ENCODE results near the gene DVL1.

DVL1 gene

DNA sequence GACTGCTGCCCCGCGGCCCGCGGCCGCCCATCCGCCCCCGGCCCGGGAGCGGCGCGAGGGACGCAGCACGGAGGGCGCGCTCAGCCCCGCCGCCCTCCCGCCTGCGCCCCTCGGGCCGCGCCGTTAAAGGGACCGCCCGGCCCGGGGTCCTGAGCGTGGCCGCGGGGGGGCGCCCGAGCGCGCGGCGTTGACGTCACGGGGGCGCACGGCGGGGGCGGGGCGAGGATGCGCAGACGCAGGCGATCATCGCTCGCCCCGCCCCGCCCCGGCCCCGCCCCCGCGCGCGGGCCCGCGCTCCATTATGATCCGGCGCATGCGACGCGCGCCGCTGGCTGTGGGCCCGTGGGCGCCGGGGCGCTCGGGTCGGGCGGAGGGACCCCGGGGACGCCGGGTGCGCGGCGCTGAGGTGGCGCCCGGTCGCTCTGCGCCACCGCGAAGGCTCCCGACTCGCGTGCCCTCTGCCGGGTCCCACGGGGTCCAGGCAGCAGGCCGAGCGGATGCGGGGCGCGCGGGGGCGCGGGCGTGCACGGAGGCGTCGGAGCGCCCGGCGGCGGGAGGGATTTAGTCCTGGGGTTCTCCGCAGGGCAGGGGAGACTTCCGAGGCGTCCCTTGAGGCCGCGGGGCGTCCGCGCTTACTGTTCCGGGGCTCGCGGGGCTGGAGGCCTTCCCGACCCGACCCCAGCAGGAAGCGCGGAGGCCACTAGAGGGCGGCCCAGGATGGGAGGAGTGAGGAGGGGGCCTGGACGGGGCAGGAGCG, at the start of gene DVL1:
DVL1 (minus strand) TSS at position 163 of the 757 bp plus-strand sequence. CDS start 353 bp downstream, outside the sequence.
- H3K4me3 ChIP-seq (ENCODE audit: low read depth, low read length) = peak within 1 kb of the TSS; percentile 77
- DNase-seq (ENCODE audit: low read depth) = peak; percentile 79
- TF ChIP-seq, protein P1, sequence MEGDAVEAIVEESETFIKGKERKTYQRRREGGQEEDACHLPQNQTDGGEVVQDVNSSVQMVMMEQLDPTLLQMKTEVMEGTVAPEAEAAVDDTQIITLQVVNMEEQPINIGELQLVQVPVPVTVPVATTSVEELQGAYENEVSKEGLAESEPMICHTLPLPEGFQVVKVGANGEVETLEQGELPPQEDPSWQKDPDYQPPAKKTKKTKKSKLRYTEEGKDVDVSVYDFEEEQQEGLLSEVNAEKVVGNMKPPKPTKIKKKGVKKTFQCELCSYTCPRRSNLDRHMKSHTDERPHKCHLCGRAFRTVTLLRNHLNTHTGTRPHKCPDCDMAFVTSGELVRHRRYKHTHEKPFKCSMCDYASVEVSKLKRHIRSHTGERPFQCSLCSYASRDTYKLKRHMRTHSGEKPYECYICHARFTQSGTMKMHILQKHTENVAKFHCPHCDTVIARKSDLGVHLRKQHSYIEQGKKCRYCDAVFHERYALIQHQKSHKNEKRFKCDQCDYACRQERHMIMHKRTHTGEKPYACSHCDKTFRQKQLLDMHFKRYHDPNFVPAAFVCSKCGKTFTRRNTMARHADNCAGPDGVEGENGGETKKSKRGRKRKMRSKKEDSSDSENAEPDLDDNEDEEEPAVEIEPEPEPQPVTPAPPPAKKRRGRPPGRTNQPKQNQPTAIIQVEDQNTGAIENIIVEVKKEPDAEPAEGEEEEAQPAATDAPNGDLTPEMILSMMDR (IDR thresholded peaks at IDR 0.05; ENCODE audit: insufficient read depth, low read depth, low read length, missing control alignments) = peak; percentile 56

DNA sequence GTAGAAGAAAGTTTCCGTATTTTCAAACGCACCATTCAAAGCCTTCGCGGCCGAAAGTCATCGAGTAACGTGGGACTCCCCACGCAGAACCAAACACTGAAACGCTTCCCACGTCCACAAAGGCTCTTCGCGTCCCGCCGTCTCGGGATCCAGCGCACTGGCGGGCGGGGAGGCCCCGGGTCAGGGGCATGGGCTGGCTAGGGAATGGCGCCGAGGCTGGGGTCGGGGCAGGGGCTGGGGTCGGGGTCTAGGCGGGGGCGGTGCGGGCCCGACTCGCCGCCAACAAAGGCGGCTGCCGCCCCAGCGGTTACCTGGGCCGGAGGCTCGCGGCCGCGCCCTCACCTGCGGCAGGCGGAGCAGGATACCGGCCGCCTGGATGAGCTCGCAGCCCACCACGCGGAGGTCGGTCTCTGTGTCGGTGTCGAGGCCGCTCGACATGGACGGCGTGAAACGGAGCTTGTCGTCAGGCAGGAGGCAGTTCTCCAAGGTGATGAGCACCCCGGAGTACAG, 49.5 kb upstream of the DVL1 start:
- TF ChIP-seq, protein P1 (IDR thresholded peaks at IDR 0.05; ENCODE audit: insufficient read depth, low read depth, low read length, missing control alignments) = no peak
- peak overlapping the region; percentile 76 for H3K4me3 ChIP-seq (ENCODE audit: low read depth, low read length)
- no peak for DNase-seq (ENCODE audit: low read depth)

DNA sequence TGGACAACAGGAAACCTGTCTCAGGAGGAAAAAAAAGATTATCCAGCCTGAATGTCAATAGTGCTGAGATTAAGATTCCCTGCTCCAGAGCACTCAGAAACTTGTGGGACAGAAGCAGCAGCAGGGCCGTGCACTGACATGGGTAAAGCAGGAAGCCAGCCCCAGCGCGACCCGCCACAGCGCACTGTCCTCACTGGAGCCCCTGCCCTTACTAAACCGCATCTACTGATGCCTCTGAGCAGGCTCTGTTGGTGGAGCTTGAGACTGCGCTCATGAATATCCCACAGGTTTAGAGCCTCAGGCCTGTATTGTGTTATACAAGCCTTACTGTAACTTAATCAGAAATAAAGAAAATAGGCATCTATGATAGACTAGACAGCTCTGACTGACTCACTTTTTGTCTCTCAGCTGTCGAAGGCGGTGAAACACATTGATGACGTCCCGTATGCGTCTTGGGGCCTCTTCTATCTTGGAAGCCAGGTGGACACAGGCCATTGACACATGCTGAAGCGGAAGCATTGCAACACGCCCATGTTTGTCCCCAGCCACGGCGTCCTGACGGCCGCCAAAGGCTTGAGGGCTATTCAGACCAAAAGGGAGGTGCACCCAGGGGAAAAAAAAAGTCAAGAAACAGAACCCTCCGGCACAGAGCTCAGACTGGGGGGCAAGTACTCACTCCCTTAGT, 48.8 kb upstream of the DVL1 start:
- H3K4me3 ChIP-seq (ENCODE audit: low read depth, low read length) = peak overlapping the region; percentile 76
- no peak for DNase-seq (ENCODE audit: low read depth)
- TF ChIP-seq, protein P1 (IDR thresholded peaks at IDR 0.05; ENCODE audit: insufficient read depth, low read depth, low read length, missing control alignments) = no peak

DNA sequence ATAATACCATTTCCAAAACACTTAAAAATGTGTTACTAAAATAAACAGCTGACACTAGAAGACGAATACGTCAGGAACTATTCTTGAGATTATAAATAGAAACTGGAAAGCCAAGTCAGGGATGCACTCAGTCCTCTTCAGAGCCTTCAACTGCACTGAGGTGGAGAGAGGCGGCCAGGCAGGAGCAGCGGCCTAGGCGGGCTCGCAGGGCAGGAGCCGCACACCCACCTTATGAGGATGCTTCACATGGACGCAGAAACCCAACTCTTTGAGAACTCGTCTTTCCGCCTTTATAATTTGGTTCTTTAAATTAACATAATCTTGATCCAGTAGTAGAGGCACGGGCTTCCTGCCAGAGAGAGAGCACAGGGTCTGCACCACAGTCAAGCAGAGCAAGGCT, 45.9 kb upstream of the DVL1 start:
- TF ChIP-seq, protein P1 (IDR thresholded peaks at IDR 0.05; ENCODE audit: insufficient read depth, low read depth, low read length, missing control alignments) = no peak
- DNase-seq (ENCODE audit: low read depth) = no peak
- H3K4me3 ChIP-seq (ENCODE audit: low read depth, low read length) = no peak overlapping the region

DNA sequence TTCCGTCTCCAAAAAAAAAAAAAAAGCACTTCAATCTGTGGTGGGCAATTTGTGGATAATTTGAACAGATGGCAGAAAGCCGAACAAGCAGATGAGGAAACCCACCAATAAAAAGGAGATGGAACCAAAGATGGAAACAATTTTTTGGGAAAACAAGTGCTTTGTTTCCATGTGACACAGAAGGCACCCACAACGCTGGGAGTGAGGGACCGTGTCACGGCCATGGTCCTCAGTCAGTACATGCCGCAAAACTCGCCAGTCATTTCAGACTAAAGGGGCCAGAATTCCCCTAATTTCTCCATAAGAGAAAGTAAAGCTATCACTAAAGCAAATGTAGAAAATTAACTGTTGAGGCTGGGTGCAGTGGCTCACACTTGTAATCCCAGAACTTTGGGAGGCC, 44.9 kb upstream of the DVL1 start:
- TF ChIP-seq, protein P1 (IDR thresholded peaks at IDR 0.05; ENCODE audit: insufficient read depth, low read depth, low read length, missing control alignments) = no peak
- no peak for DNase-seq (ENCODE audit: low read depth)

DNA sequence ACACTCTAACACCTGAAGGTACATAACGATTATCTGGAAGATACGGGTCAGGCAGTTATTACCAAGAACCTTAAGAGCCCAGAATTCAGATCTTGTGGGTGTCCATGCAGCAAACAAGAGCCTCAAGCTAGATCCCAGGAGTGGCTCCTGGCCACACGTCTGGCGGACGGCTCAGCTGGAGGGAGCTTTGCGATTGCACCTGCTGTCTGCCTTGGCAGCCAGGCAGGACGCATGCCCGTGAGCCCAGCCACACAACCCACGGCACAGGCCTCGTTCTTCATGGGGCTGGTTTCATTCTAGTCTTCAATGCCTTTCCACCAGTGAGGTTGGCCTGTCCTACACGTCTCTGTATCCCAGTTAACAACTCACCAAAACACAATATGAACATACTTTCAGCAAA, 44.2 kb upstream of the DVL1 start:
- H3K4me3 ChIP-seq (ENCODE audit: low read depth, low read length) = no peak overlapping the region
- no peak for DNase-seq (ENCODE audit: low read depth)
- TF ChIP-seq, protein P1 (IDR thresholded peaks at IDR 0.05; ENCODE audit: insufficient read depth, low read depth, low read length, missing control alignments) = no peak

More for the DNA sequence above, 44.9 kb upstream of the DVL1 start:
- no peak overlapping the region for H3K4me3 ChIP-seq (ENCODE audit: low read depth, low read length)
